Limb (tissue), 2 donors: ENCODE measurements around the gene XRCC1.
A peak's percentile ranks its signal among the peaks of the same experiment; 100 is the strongest.
"Not testable (repeated sequence)": the region's sequence is repeated elsewhere in the genome, so short reads cannot be mapped to it uniquely, and the experiment has no call there.

Experiments
- DNase-seq, 2 donors: peaks; one replicate each; pipeline ENCODE4 v3.0.0-alpha.2; 2016; ENCODE audit errors: extremely low spot score in 2 of 2

Gene XRCC1

GRCh38 chr19:43546581-43546980 lies 28.7 kb downstream of the XRCC1 start:
- no peak for DNase-seq

- no peak for DNase-seq
Observed at GRCh38 chr19:43545981-43546380, 29.3 kb downstream of the XRCC1 start.

- DNase-seq: no peak
Observed at GRCh38 chr19:43545276-43545675, 30.1 kb downstream of the XRCC1 start.

GRCh38 chr19:43544077-43544476 lies 31.2 kb downstream of the XRCC1 start:
- DNase-seq: no peak

- DNase-seq: no peak
Observed at GRCh38 chr19:43541920-43542650, 33.2 kb downstream of the XRCC1 start.

GRCh38 chr19:43540381-43540780 lies 34.9 kb downstream of the XRCC1 start:
- no peak for DNase-seq

- no peak for DNase-seq
Observed at GRCh38 chr19:43538922-43539321, 36.4 kb downstream of the XRCC1 start.

- DNase-seq: peak; percentile 60 to 76
Observed at GRCh38 chr19:43534816-43535761, 40.2 kb downstream of the XRCC1 start.

- no peak for DNase-seq
Observed at GRCh38 chr19:43534305-43534815, 41.0 kb downstream of the XRCC1 start.

GRCh38 chr19:43533546-43534304 lies 41.6 kb downstream of the XRCC1 start:
- peak; percentile 97 to 99 for DNase-seq

GRCh38 chr19:43532962-43533545 lies 42.3 kb downstream of the XRCC1 start, which contains the start of gene ZNF575:
Gene ZNF575 (plus strand): TSS chr19:43533188. CDS start chr19:43534423, 1,235 bp downstream.
- peak; percentile 94 to 96 for DNase-seq

GRCh38 chr19:43532571-43532961 lies 42.8 kb downstream of the XRCC1 start:
- DNase-seq: no peak

GRCh38 chr19:43527860-43528622 lies 47.3 kb downstream of the XRCC1 start:
- DNase-seq: no peak

GRCh38 chr19:43526884-43527859 lies 48.2 kb downstream of the XRCC1 start, which contains the start of gene ETHE1:
Gene ETHE1 (minus strand): TSS chr19:43527201. CDS start chr19:43527177, 24 bp downstream.
- peak; percentile 47 to 82 for DNase-seq

- DNase-seq: no peak
Observed at GRCh38 chr19:43525836-43526771, 49.2 kb downstream of the XRCC1 start.

GRCh38 chr19:43524922-43525835 lies 50.1 kb downstream of the XRCC1 start:
- DNase-seq: peak in 1 of 2 donors; percentile 5

GRCh38 chr19:43523696-43524095 lies 51.6 kb downstream of the XRCC1 start:
- DNase-seq: not testable (repeated sequence)
